HG03565 (cell line): ENCODE measurements around the gene LGALS14.
"Not testable (repeated sequence)": the region's sequence is repeated elsewhere in the genome, so short reads cannot be mapped to it uniquely, and the experiment has no call there.

Source experiments
- ATAC-seq: cut with Tn5 transposase; IDR thresholded peaks from one replicate; pipeline ENCODE4 v1.9.1; 2021; ENCODE audit warnings: mild to moderate bottlenecking, moderate library complexity; ENCODE audit not compliant: unreplicated experiment

Gene LGALS14

GRCh38 chr19:39704181-39705044 is at the start of gene LGALS14:
Gene LGALS14 (plus strand): TSS chr19:39704481. CDS start chr19:39704529, 48 bp downstream.
- no peak for ATAC-seq

DNA sequence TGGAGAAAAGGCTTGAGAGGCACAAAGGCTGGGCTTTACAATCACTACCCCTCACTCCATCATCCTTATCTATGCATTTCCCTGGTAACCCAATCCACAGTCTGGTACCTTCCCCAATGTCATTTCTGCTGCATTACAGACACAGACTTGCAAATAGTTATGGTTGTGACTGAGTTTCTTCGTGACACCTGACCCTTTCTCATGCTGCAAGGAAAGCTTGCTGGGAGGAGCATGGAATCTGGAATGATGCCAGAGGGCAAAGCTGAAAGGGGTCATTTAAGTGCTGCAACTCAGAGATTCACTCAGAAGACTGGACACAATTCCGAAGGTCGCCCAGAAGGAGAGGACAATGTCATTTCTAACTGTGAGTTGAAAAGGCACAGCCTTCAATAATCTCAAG is 48.7 kb upstream of the LGALS14 start, which contains the start of gene LGALS16:
LGALS16 (plus strand) TSS at position 301 of the 400 bp plus-strand sequence; CDS start at position 350, 49 bp downstream.
- no peak for ATAC-seq

GRCh38 chr19:39659791-39660190 is 44.5 kb upstream of the LGALS14 start:
- ATAC-seq, result no peak

DNA sequence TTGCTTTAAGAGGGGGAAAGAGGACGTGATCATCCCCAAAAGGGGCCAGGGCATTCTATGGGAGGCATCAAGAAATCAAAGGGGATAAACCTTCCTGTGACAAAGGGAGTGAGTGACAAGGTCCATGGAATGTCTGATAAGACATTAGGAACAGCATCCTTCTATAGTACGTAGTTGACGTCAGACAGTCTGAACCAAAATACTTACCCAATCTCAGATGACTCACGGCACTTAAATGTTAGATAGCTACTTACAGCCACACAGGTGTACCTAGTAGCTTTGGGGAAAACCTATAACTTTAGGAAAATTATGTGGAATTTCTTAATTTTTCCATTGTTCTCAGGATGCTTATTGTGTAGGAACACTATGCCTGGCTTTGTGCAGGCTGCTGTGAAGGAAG is 43.6 kb upstream of the LGALS14 start:
- no peak for ATAC-seq

- ATAC-seq, result no peak
Observed at GRCh38 chr19:39661565-39661964, 42.7 kb upstream of the LGALS14 start.

- ATAC-seq, result not testable (repeated sequence)
Observed at GRCh38 chr19:39669860-39670259, 34.4 kb upstream of the LGALS14 start.

DNA sequence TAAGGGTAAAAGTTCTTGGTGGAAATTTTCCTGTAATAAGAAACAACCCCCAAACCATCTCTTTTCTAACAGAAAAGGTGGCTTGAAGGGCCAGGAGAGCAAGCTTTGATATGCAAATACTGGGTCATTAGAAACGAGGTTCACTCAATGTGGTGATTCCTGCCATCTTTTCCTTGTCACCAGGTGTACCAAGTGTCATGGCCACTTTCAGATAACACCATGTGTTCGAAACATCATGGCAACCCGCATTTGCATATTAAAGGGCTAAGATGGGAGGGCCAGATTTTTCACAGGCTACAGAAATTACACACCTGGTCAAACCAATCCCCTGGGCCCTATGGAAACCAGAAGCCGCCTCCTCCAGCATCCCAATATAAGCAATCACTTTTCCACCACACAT is 33.3 kb upstream of the LGALS14 start:
- no peak for ATAC-seq

GRCh38 chr19:39671739-39672363 is 32.4 kb upstream of the LGALS14 start:
- ATAC-seq, result no peak

GRCh38 chr19:39672473-39672872 is 31.8 kb upstream of the LGALS14 start:
- ATAC-seq, result no peak

DNA sequence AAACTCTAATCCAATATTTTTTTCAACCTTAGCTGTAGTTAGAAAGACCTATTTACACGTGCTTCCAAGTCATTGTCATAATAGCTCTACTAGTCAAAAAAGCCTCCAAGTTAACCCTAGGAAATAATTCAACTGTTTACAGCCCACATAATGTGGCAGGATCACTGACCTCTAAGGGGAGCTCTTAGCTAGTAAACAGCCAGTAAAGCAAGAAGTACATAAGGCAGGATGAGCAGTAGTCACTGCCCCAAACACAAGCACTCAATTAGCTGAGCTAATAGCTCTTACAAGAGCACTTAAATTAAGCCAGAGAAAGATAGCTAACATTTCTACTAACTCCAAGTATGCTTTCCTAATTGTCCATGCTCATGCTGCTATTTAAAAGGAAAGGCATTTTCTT is 30.4 kb upstream of the LGALS14 start:
- not testable (repeated sequence) for ATAC-seq

DNA sequence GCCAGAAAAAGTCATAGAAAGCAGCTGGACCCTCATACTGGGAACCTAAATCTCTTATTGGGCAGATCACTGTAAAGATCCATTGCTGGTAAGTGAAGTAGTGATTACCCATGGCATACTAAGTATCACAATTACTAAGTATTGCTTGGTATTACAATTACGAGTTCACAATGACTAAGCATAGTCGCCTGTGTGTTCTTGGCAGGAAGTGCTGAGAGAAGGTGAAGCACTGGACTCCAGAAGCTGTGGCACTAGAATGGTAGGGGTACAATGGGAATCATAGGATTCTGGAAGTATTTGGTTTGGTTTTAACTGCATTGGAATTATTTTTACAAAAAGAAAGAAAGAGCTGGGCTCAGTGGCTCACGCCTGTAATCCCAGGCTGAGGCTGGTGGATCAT is 28.3 kb upstream of the LGALS14 start:
- no peak for ATAC-seq

GRCh38 chr19:39677961-39678889 is 26.1 kb upstream of the LGALS14 start:
- no peak for ATAC-seq

GRCh38 chr19:39679056-39679790 is 25.1 kb upstream of the LGALS14 start:
- peak; percentile 45 for ATAC-seq

- peak; percentile 16 for ATAC-seq
Observed at GRCh38 chr19:39679791-39680168, 24.5 kb upstream of the LGALS14 start.

GRCh38 chr19:39680593-39680992 is 23.7 kb upstream of the LGALS14 start:
- no peak for ATAC-seq

DNA sequence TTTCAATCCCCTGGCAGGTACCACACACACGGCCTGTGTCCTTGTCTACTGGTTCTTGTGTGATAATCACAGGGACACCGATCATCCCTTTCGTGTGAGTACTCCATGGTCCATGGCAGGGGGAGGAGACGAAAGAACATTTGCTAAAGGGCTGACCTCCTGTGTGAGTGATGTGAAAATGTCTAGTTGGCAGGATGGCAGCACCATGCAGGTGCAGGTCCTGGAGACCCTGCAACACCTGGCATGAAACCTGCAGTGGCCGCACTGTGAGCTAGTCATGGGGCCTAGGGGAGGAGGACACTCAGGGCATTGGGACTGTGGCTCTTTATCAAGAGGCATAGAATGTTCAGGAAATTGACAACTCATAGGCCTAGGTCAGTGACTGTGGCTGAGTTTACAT is 22.9 kb upstream of the LGALS14 start:
- ATAC-seq, result no peak

GRCh38 chr19:39684267-39684666 is 20.0 kb upstream of the LGALS14 start:
- ATAC-seq, result no peak

- ATAC-seq, result no peak
Observed at GRCh38 chr19:39686739-39687138, 17.5 kb upstream of the LGALS14 start.

- not testable (repeated sequence) for ATAC-seq
Observed at GRCh38 chr19:39688637-39689036, 15.6 kb upstream of the LGALS14 start.

DNA sequence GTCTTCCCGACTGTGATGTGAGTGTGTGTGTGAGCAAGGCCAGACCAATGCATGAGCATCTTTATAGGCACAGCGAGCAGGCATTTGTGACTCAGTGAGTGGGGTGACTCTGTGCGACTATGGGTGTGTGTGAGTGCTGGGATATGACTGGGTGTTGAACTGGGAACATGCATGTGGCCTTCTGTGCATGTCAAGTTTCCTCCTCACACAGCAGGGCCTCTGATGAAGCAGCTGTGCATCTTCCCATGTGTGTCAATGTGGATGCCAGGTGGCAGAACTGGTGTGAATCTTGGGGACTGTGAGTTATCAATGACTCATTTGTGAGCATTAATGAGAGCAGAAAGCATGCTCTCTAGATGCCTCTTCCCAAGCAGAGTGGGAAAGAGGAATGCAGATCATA is 12.1 kb upstream of the LGALS14 start:
- no peak for ATAC-seq
